ENCODE measurements around the gene CELF4.

The CELF4 gene

DNA sequence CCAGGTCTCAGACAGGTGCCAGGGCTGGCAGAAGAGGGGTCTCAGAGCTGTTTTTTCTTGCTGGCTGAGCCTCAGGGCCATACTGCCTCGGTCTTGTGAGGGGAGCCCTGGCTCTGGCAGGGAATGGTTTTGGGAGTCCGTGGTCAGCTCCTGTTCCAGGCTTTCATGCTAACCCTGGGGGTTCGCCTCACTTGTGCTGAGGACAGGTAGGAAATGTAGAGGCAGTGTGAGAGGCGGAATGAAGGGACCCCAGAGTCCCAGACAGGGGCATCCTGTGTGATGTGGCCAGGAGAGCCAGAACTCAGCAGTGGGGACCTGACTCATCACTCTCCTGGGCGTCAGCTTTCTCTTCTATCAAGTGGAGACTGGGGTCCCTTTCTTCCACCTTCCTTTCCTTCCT is 5.7 kb upstream of the CELF4 start:
- no peak for DNase-seq

DNA sequence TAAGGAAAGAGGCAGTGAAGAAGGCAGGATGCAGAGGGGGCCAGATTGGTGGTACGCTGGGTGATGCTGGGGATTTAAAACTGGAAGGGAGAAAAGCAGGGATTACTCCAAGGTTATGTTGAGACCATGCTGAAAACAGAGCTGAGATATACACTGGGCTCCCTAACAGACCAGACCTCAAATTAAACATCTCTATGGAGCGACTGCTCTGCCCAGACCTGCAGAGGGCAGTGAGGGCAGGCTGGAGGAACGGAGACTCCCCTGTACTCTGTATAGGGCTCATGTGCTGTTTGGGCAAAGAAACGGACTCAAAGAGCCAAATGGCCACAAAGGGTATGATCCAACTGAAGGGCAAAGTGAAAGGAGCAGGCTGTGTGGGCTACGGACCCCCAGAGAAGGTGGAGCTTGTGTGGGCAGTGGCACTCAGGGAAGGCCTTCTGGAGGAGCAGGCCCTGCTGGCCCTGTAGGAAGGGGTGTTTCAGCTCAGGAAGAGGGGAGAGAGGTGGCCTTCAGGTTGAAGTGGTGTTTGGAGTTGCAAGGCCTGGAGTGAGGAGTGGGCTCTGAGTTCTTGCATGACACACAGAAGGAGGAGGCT is 4.8 kb upstream of the CELF4 start:
- DNase-seq = no peak

DNA sequence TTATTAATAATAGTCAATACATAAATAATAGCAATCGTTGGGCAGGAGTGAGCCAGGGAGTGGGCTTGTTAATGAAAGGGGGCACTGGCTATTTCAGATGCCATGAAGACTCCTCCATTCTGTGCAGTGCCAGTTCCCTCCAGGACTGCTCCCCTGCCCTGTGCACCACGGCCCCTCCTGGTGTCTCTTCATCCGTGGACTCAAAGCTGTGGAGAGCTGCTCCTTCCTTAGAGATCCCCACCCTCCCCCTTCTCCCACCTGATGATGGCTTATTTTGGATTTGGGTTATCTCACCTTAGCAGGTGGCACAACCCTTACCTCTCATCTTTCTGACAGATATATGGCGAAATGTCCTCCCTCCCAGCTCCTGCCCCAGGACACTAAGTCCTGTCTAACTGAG is 3.1 kb upstream of the CELF4 start:
- DNase-seq = no peak

DNA sequence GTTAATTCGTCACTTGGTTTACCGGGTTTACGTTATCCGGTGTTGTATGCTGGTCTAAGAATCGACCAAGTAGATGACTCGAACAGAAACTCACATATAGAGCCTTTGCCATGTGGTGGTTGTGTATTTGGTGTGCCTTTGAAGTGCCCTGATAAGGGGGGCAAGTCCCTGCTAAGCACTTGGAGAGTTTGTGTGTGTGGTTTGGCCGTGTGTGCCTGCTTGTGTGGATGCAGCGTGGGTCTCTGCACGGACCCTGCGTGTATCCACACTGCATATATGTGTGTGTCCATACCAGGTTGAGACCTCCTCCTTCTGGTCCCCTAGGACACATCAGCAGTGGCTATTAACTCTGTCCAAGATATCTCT is 2.4 kb upstream of the CELF4 start:
- no peak for DNase-seq

DNA sequence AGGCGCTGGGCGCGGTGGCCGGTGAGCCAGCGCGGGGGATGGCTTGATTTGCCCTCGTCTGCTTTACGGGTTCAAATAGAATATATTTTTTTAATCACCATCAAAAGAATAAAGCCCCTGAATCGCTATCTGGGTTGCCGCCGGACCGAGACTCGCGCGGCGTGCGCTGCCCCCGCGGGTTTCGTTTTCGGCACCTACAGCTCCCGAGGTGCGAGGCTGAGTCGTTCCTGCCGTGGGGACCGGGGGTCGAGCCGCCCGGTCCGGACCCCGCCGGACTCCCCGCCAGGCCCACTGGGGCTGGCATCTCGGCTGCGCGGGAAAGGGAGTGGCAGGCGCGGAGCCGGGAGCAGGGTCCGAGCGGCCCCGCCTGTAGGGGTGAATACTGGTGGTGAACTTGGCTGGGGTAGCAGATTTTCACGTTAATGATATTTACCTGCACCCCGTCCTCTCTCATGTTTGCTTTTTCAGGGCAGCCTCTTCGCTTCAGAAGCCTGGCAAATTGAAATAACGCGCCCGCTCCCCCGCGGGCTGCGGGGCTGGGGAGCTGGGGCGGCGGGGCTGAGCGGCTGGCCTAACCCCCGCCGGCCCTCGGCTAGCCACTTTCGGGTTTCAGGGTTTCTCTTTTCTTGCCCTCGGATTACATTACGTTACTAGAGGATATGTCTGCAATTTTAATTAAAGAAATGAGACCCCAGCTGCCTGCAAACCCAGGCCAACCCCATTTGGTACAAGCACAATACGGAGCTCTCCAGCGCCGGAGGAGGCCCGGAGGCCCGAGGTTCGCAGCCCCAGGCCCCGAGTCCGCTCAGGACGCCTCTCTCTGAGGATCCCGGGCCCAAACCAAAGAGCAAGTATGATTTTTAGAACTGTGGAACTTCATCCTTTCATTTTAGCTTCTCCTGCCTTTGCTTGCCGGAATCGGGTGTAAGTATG is 1.7 kb upstream of the CELF4 start:
- DNase-seq = no peak

DNA sequence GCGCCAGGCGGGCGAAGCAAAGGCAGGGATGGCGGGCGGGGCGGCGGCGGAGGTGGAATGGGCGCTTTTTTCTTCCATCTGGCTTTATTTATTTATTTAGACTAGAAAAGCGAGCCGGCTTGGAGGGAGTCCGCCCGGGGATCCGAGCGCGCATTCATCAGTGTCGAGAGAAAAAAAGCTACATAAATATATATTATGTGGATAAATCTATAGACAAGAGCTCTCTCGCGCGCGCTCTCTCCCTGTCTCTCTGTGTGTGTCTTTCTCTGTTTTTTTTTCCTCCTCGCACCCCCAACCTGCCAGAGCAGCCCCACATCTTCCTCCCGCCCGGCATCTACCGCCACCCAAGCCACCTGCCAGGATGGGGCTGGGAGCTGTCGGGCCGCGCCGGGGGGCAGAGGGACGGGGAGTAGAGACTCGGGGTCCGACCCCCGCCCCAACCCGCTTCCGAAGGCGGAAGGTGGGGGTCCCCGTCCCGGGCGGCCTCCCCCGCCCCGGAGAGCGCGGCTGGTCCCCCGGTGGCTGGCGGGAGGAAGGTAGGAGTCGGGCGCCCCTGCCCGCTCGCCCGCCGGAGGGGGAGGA is 972 bp upstream of the CELF4 start:
- no peak for DNase-seq

DNA sequence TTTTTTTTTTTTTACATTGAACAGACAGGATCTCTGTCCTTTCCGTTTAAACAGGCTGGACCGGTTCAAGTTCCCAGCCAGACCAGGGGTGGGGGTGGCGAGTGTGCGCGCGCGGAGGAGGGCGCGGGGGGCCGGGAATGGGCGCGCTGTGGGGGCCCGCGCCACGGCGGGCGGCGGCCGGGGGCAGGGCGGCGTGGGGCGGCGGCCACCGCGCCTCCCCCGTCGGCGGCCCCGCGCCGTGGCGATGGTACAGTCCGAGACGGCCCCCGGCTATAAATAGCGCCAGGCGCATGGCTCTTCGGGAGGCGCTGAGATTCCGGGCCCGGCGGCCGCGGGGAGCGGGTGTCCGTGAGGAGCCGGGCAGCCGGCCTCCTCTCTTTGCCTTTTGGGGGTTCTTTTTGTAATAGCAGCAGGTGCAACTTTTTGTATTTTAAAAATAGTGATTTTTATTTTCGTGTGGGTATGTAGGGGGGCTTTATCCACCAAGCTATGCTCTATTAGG is 430 bp upstream of the CELF4 start:
- peak; percentile 17 for DNase-seq

DNA sequence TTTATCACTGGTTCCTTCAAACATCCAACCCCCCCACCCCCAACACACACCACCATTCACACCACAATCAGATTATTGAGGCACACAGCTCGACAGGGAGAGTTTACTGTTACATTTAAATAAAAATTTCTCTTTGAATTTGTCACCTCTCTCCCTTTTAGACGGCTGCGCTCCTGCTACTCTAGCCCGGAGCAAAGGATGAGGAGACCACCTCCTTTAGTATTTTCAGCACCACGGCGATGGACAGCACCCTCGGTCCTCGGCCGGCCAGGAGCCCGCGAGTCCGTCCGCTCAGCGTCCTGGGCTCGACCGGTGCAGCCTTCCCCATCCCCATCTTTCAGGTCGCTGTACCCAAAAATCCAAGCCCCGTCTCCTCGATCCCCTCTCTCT is 892 bp downstream of the CELF4 start:
- peak; percentile 75 for DNase-seq

DNA sequence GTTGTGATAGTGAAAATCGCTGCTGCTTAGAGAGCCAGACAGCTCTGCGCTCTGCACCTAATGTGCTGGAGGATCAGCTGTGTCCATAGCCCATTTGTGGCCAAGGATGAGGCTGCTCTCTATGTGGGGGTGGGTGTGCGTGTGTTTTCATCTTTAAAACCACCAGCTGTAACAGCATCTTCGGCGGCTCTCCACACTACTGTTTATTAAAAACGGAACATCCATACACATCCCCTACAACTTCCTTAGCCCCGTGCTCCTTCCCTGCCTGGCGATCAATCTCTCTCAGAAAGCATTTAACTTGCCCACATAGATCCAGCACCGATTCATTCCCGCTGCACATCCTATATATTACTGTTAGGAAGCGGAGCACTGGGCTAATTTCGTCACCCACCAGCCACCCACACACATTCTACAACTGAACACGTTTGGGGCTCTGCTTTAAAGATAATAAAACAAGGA is 1.6 kb downstream of the CELF4 start:
- DNase-seq = no peak

DNA sequence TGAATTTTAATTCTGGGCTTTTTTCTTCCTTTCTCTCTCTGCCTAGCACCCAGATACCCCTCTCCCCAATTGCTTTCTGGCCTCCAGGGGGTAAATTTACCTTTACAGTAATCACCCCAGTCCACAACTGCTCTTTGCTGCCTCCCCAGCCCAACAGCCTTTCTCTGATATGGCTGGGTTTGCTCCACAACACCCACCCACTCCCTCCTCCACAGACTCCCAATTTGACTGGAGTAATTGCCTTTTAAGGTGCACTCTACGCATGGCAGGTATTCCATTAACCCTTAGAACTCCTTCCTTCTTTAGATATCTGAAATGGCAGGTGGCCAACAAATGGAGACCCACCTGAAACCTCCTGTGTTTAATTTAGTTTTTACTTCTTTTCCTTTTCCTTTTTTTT is 3.6 kb downstream of the CELF4 start:
- no peak for DNase-seq

DNA sequence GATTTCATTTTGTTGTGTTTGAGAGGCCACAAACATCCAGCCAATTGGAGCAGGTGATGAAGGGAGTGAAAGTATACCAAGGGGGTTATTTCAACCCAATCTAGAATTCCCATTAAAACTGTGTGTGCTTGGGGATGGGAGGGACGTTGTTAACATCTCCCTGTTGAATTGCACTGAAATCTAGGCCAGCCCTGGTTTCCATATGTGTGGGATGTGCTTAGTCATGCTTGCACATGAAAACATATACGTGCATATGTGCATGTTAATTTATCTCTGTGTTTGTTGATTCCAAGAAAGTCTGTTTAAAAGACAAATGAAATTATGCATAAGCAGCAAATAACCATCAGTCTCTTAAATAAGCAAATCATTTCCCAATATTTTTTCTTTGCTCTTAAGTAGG is 5.6 kb downstream of the CELF4 start:
- no peak for DNase-seq

DNA sequence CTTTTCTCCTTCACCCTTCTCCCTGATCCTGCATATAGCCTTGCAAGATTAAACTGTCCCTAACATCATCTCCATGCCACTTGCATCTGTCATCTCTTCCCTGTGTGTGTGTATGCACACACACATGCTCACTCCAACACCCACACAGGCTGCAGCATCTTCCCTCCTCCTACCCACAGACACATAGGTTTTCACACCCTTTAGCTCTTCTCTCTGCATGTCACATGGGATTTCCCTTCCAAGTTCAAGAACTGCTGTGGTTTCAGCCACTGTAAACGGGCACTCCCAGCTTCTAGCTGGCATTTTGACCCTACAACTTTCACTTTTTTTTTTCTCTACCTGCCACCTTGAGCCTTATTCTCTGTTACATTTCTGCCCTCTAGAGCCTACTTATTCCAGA is 6.4 kb downstream of the CELF4 start:
- DNase-seq = no peak

DNA sequence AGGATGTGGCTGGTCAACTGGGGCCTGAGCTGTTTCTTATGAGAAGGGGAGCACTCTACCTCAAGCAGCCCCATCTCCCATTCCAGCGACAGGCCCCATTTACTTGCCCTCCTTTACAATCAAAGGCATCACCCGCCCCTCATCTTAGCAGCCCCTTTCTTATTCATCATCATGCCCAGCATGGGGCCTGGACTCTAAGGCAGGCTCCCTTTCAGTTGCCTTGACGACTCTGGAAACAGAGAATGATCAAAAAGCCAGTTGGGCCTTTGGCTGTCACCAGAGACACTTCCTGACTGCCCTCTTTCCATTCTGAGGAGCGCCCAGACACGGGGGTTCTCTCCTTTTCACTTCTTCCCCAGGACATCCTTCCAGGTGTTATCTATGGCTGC is 11.2 kb downstream of the CELF4 start:
- DNase-seq = no peak

DNA sequence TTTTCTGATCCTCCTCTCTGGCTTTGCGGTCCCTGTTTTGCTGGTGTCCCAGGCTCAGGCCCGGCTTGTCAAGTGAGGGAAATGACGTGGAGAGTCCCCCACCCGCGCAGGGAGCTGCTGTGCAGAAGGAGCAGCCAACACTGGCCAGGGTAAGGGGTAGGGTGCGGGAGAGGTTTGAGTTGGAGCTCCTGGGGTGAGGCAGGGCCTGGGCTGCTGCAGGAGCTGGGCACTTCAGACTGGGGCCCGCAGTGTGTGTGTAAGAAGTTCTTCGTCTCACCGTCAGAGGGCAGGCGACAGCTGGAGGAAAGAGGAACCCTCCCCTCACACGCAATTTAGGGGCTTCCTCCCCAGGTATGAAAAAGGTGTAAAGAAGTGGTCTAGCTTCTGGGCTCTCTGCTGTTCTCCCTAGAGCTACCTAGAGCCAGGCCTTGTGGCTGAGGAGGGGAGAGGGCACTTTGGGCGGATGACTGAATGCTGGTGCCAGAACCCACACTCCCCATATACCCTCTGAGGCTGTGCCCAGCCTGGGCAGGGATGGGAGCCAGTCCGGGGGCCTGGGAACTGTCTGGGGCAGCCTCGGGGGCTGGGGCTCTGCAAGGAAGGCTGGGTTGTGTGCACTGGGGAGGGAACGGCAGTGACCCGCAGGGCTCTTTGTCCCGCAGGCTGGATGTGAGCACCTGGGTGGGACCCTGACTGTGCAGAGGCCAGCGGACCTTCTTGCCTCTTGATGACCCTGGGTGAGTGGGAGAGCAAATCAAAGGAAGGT is 11.8 kb downstream of the CELF4 start:
- peak; percentile 38 for DNase-seq

DNA sequence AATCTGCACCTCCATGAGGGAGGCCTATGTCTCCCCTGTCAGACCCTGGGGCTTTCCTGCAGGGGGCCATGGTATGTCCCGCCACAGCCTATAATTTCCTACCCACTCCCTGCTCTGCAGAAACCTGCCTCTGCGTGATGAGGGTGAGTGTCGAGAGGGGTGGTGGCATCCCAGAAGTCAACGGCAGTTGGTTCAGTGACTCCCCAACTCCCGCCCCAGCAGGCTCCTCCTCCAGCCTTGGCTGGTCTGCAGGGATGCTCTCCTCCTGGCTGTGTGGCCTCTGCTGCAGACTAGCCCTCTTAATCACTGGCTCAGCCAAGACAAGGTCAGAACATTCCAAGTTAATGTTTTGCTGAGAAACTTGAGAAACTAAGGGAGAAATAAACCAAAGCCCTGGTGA is 13.3 kb downstream of the CELF4 start:
- DNase-seq = no peak

DNA sequence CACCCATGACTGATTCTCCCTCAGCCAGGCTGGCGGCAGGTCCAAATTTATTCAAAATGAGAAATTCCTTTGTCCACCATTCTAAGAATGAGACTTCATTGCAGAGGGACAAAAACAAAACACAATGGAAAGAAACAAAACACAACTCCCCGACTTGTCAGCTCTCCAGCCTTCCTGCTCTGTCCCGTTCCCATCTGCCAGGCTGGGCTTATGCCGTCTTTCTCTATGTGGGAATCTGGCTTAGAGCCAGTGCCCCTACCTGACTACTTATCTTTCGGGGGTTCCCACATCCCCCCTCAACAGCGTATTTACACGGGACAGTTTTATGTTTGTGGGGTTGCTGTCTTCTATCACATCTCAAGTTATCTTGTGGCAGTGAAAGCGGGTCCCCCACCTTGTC is 13.8 kb downstream of the CELF4 start:
- DNase-seq = no peak

DNA sequence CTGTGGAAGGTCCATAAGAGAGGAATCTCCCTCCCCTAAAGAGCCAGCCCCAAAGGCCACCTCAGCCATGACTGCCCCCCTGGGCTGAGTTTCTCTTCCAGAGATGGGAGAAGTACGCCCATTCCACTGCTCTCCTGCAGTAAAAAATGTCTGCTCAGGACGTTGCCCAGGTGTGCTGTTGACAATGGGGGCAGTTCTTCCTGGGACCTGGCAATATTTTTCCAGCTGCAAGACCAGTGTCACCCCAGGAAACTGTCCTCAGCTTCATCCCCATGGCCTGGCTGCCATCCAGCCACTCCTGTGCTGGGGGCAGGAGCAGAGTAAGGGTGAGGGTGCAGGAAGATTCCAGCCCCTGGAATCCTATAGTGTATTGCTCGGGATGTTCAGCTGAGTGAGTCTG is 14.3 kb downstream of the CELF4 start:
- no peak for DNase-seq

DNA sequence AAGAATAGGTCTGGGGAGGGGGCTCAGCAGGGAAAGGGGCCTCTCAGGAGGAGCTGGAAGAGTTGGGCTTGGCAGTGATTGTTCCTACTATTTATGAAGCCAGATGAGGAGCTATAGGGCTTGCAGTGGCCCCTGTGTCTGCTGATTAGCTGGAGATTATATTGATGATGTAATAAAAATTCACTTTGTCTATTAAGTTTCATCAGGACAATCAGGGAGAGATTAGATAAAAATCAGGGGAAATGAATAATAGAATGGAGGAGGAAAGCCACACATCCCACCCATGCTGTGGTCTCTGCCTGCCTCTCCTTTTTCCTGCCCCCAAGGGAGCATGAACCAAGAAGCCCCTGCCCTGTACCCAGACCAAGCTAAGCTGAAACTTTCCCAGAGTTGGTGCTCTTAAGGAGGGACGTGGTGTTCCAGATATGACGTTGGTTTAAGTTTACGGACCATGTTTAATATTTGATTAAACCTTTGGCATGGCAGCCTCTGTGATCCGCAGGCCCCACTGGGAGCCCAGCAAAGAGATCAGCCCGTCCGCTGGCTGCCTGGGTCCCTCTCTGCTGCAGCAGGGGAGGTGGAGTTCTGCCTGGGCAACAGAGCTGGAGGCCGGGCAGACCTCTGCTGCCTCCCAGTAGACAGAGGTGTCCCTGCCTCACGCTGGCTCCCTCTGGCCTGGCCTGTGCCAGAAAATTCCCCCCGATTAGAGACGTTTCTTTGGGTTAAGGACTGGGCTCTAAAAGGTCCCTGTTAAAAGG is 15.3 kb downstream of the CELF4 start:
- no peak for DNase-seq

DNA sequence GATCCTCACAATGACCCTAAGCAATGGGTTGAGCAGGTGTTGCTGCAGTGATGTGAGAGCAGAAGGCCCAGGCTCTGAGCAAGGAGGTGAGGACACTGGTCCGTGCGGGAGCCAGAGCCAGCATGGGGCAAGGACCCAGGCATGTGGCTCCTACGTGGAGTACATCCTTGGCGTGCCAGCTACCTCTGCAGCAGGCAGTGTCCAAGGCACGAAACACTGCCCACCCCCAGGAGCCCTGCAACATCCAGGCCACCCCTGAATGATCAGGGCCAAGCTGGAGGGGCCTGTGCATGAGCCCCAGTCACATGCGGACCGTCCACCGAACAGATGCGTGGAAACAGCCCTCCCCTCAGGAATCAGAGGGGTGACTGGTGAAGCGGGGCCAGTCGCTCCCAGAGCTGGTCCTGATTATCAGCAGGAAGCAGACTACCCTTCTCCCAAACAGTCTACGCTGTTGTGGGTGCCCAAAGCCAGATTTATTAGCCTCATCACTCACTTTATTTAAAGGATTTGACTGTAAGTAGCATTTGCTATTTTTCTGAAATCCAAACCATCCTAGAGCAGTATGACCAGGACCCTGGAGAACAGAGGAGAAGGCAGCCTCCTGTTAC is 16.8 kb downstream of the CELF4 start:
- no peak for DNase-seq

DNA sequence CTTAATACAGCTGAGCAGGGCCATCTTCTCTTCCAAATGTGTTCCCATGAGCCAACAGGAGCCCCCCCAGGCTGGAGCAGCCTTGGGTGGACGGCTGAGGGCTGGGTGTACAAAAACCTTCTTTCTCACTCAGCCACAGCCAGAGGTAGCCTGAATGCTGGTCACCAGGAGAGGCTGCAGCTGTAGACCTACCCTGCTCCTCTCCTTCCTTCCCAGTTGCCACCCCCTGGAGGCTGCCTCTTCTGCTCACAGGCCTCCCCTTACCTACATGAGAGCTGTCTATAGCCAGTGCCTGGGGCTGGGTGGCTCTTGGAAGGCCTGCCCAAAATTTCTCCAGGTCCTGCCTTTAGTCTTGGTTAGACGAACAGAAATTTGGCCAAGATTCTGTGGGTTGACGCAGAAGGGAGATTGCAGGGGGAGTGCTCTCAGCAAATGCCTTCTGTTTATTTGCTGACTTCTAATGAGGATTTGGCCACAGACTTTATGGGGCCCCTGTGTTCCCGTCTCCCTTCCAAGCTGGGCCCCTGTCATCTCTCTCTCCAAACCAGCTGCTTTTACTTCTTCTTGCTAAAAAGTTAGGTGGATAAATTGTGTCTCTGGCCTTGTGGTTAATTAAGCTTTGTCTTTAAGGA is 18.3 kb downstream of the CELF4 start:
- DNase-seq = no peak

DNA sequence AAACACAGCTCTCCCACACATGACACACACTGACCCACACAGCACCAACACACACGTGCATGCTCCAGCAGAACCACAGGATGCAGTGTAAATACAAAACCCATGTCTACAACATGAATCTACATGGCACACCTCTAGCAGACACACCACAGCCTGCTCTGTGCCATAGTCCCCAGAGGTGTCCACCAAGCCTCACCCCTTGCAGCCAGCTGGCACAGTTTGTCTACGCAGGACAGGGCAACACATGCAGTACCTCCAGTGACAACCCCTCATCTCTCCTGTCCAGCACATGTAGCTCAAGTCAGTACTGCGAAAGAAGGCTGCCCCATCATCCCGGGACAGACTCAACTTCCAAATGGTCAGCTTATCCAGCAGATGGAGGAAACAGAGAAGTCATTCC is 18.9 kb downstream of the CELF4 start:
- no peak for DNase-seq

DNA sequence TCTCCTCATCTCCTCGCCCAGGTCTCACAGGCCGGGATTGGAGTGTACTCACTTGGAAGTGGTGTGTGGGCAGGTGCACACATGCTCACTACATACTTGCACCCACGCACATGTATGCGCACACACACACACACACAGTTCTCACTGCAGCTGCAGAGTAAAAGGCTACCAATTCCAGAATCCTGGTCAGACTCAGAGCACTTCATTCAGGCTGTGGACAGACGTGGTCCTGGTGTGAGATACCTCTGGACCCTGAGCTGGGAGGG is 19.4 kb downstream of the CELF4 start:
- no peak for DNase-seq
